Skin of body (tissue), 2 donors: ENCODE results near the gene PIK3C2B. TPM values are rescaled to one million over a fixed set of nuclear protein-coding genes. Genes with fewer than 3 reads are reported as not detected.

Source experiments
- DNase-seq: peaks from one replicate; lab custom pipeline; 2025; lab: John Stamatoyannopoulos, UW
- total RNA-seq: library from RNA; depleted of rRNA; stranded (reverse); fragments of >200 nt; gene quantifications from one replicate; pipeline ENCODE4 v1.2.3, GENCODE V29; 2014

PIK3C2B gene
- total RNA-seq, 1 donor from 2014 or later = 29.6 TPM

GRCh38 chr1:204461331-204462228, 33.0 kb downstream of the PIK3C2B start:
- no peak for DNase-seq

GRCh38 chr1:204460346-204460745, 34.3 kb downstream of the PIK3C2B start:
- DNase-seq = no peak

- DNase-seq = no peak
Observed at GRCh38 chr1:204459706-204460105, 34.9 kb downstream of the PIK3C2B start.

DNA sequence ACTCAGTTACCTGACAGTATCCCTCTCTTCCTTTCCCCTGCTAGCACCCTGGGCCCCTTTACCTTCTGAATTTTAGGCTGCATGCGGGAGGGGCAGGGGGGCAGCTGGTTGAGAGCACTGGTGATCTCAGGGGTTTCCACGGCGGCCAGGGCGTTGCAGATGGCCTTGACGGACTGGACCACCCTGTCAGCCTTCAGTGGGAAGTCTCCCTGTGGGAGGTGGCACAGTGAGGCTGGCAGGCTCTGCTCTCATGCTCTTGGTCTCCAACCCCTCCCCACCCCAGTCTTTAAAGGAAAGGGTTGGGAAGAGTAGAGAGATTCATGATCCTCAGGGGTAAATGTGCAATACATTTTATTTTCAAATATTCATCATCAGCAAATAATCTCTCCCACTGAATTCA, 36.9 kb downstream of the PIK3C2B start:
- no peak for DNase-seq

DNA sequence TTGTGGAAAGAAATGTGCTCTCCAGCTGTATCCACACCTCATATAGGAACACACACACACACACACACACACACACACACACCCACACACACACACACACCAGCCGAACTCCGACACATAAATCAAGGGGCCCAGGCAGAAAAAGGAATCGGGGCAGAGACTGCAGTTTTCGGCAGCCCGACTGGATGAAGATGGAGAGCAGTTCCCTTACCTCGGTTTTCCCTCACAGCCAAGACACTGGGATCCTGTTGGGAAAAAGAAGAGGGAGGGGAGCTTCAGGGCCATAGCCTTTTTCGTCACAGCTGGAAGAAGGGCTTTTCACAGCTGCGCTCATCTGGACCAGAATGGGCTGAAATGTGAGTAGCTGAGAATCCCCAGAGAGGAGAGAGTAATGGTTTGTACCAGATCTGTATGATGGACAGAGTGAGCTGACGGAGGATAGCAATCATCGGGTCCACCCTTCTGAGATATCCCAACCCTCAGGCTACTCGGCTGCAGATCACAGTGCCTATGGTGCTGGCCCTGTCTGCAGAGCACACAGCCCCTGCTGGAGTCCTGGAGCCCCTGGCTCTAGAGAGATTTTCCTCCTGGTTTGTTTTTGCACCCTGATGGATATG, 37.7 kb downstream of the PIK3C2B start:
- peak; percentile 94 for DNase-seq

DNA sequence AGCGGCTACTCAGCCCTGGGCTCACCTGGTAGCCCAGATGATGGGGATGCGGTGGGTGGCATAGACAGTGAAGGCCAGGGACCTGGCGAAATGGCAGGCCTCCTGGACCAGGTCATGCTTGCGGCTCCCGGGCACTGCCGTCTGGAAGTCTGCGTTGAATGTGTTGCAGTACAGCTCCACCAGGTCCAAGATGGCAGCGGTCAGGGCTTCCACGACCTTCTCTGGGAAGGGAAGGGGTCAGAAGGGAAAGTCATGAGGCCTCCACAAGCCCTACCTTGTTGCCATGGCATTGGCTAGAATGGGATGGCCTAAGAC, 38.8 kb downstream of the PIK3C2B start:
- no peak for DNase-seq

- DNase-seq = no peak
Observed at GRCh38 chr1:204455063-204455830, 39.4 kb downstream of the PIK3C2B start.

DNA sequence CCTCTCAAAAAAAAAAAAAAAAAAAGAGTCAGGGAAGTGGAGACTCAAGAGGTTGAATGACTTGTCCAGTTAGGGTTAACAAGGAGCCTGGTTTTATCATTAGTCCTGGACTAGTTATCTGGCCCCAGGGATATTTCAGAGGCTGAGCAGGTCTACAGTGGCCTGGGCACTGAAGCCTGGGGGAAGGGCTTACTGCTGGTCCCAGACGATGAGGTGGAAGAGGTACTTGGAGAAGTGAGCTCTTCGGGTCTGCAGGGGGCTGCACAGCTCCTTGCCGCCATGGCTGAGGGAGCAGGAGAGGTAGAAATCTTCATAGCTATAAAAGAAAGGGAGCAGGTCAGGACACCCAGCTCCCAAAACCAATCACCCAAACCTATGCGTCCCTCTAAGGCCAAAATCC, 40.1 kb downstream of the PIK3C2B start:
- DNase-seq = no peak

- DNase-seq = no peak
Observed at GRCh38 chr1:204453141-204453772, 41.3 kb downstream of the PIK3C2B start.

GRCh38 chr1:204451352-204452124, 43.1 kb downstream of the PIK3C2B start:
- DNase-seq = no peak

DNA sequence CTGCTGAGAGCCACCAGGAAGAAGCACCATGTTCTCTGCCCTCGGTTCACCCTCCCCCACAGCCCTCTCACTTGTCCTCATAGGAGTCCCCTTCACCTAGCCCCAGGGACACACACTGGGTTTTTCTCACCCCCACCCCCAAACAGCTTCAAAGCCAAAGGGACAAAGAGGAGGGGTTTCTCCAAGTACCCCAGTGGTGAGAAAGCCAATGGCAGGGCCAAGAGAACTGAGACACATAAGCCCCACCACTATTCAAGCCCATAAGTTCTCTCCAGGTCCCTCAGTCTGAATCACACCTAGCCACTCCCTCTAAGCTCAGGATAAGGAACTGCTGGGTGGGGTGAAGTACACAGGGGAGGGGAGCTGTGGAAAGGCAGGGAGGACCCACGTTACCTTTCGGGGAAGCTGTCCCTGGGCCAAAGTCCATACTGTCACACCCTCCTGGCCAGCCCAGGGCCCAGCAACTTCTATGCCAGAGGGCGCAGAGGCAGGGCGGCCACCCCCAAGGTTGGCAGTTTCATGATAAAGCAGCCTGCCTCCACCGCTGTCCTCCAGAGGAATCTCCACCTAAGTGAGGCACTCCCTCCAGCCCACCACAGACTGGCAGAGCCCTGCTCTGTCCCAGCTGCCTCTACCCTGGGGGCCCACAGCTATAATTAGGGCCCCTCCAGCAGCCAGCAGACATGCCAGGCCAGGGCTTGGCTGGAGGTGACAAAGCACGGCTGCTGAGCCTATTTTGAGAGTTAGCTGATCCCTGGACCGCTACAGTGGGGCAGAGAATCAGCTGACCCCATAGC, 43.9 kb downstream of the PIK3C2B start:
- DNase-seq = no peak

- DNase-seq = no peak
Observed at GRCh38 chr1:204449678-204450280, 44.8 kb downstream of the PIK3C2B start.

DNA sequence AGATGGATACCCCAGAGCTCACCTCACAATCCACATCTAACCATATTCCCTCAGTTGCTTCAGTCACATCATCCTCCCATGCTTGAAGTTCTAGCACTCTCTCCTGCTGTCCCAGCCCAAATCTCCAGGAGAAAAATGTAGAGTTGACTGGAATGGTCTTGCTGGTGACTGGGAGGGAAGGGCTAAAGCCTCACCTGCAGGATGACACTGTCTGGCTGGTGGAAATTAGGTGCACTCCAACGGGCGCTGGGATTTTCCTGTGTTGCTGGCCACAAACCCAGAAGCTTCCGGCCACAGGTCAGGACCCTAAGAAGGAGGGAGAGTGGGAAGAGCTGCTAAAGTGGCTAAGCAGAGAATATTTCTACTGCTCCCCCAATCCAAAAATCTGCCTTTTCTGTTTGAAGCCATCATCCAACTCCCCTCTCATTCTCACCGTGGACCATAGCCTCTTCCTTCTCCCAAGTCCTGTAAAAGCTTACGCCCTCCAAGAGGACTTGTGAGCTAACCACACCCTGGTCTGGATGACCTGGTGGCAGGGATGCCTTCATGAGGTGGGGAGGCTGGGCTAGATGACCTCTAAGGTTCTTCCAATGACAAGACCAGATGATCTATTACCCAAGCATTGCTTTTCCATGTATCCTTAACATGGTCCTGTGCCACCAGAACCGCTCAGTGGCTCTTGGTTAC, 45.5 kb downstream of the PIK3C2B start:
- DNase-seq = no peak

DNA sequence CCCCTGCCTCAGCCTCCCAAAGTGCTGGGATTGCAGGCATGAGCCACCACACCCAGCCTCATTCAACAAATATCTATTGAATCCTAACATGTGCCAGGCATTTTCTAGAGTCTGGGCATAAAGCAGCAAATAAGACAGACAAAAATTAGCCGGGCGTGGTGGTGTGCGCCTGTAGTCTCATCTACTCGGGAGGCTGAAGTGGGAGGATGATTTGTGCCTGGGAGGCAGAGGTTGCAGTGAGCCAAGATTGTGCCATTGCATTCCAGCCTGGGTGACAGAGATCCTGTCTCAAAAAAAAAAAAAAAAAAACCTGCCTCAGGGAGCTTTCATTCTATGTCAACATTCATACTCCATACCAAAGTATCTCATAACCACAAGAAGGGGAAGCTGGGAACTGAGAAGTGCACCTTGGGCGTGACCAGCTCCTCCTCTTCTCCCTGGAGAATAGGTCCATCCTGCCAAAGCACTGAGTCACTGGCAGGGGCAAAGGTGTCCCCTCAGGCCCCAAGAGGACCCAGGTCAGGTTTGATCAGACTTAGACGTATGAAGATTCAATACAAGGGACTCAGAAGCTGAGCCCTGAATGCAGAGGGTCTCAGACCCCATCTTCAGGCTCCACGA, 46.2 kb downstream of the PIK3C2B start:
- DNase-seq = no peak

DNA sequence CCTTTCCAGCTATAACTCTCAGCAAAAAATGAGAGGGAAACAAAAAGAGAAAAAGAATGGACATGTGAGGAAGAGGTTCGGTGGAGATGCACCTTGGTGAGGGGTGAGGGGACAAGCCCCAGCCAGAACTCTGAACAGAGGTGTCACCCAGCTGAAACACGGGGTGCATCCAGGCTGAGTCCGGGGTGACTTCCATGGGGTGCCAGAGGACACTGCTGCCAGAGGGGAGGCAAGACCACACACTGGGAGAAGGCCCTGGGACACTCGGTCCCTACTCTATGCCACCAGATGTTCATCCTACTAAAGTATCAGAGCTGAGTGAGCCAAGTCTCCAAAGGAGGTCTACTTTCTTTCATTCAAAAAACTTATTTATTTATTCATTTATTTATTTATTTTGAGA, 46.9 kb downstream of the PIK3C2B start:
- DNase-seq = no peak

GRCh38 chr1:204447190-204447589, 47.4 kb downstream of the PIK3C2B start:
- DNase-seq = no peak

GRCh38 chr1:204446413-204447111, 48.0 kb downstream of the PIK3C2B start:
- DNase-seq = peak; percentile 19

GRCh38 chr1:204445860-204446412, 48.7 kb downstream of the PIK3C2B start:
- DNase-seq = no peak
